GM21390 (cell line): ENCODE results near the gene TNP2.

Experiments
- ATAC-seq: cut with Tn5 transposase; IDR thresholded peaks from one replicate; pipeline ENCODE4 v1.9.1; 2021; ENCODE audit not compliant: unreplicated experiment

Gene TNP2

GRCh38 chr16:11258553-11259492 is 10.3 kb downstream of the TNP2 start:
- no peak for ATAC-seq

GRCh38 chr16:11257131-11257938 is 11.8 kb downstream of the TNP2 start:
- ATAC-seq, result no peak

- ATAC-seq, result no peak
Observed at GRCh38 chr16:11256661-11257130, 12.4 kb downstream of the TNP2 start.

- ATAC-seq, result peak; percentile 49
Observed at GRCh38 chr16:11255737-11256660, 13.1 kb downstream of the TNP2 start, which contains the start of gene SOCS1. Gene SOCS1, minus strand, starts transcription at chr16:11256204. Its CDS starts 726 bp downstream, at chr16:11255478.

- ATAC-seq, result no peak
Observed at GRCh38 chr16:11254913-11255736, 14.0 kb downstream of the TNP2 start.

- no peak for ATAC-seq
Observed at GRCh38 chr16:11253995-11254912, 14.9 kb downstream of the TNP2 start.

GRCh38 chr16:11253009-11253994 is 15.8 kb downstream of the TNP2 start:
- ATAC-seq, result no peak

GRCh38 chr16:11252482-11252931 is 16.6 kb downstream of the TNP2 start:
- no peak for ATAC-seq

- ATAC-seq, result no peak
Observed at GRCh38 chr16:11251525-11252481, 17.3 kb downstream of the TNP2 start.

GRCh38 chr16:11250786-11251524 is 18.2 kb downstream of the TNP2 start:
- ATAC-seq, result no peak

- ATAC-seq, result no peak
Observed at GRCh38 chr16:11250091-11250785, 18.9 kb downstream of the TNP2 start.

GRCh38 chr16:11249233-11250061 is 19.7 kb downstream of the TNP2 start:
- ATAC-seq, result no peak

GRCh38 chr16:11248133-11248532 is 21.0 kb downstream of the TNP2 start:
- ATAC-seq, result no peak

- ATAC-seq, result no peak
Observed at GRCh38 chr16:11245988-11246387, 23.1 kb downstream of the TNP2 start.
